ENCODE results near the gene STX11.
A peak's percentile ranks its signal among the peaks of the same experiment; 100 is the strongest.

The STX11 gene

GRCh38 chr6:144149894-144150709, at the start of gene STX11:
STX11 (plus strand) TSS chr6:144150517; CDS start chr6:144186628, 36,111 bp downstream.
- H3K4me3 ChIP-seq: peak within 1 kb of the TSS; percentile 75 to 78
- TF ChIP-seq CTCF (IDR thresholded peaks at IDR 0.05): peak in 1 of 2 experiments; percentile 9
- H3K36me3 ChIP-seq: no peaks in the 10 kb centered on the region
- peaks cover 0 to 21% (median 7%) of the 10 kb centered on the region in 4 donors for H3K4me1 ChIP-seq
- DNase-seq: peak; percentile 40 to 81
- H3K27me3 ChIP-seq: no peaks in the 10 kb centered on the region
- no peaks in the 10 kb centered on the region for H3K9me3 ChIP-seq
- peak within 1 kb of the TSS; percentile 64 to 66 for H3K27ac ChIP-seq
- intact Hi-C loops (cut with DNase I; ENCODE audit: low total_unique reads): no loop called here

- no peak for DNase-seq
- Histone ChIP-seq H3K27me3 (no peaks in the 10 kb centered on the region), H3K27ac (no peak overlapping the region), H3K36me3 (no peaks in the 10 kb centered on the region), H3K4me1 (no peaks in the 10 kb centered on the region), H3K9me3 (no peaks in the 10 kb centered on the region), H3K4me3 (no peak overlapping the region)
- intact Hi-C loops (cut with DNase I; ENCODE audit: low total_unique reads): loop anchor here (5.0 to 10.0 kb wide), 2 partner anchors 172 to 379 kb away; no protein-coding TSS in a partner anchor
- no peak for TF ChIP-seq CTCF (IDR thresholded peaks at IDR 0.05)
Observed at GRCh38 chr6:144103026-144103563, 47.2 kb upstream of the STX11 start.

GRCh38 chr6:144104488-144104887, 45.8 kb upstream of the STX11 start:
- no peak for TF ChIP-seq CTCF (IDR thresholded peaks at IDR 0.05)
- no peaks in the 10 kb centered on the region for H3K27me3 ChIP-seq
- no peaks in the 10 kb centered on the region for H3K9me3 ChIP-seq
- no peaks in the 10 kb centered on the region for H3K36me3 ChIP-seq
- H3K27ac ChIP-seq: no peak overlapping the region
- peaks cover 0 to 3% (median 0%) of the 10 kb centered on the region in 4 donors for H3K4me1 ChIP-seq
- intact Hi-C loops (cut with DNase I; ENCODE audit: low total_unique reads): loop anchor here (5.0 to 10.0 kb wide), 2 partner anchors 170 to 378 kb away; no protein-coding TSS in a partner anchor
- DNase-seq: no peak
- H3K4me3 ChIP-seq: no peak overlapping the region

GRCh38 chr6:144104898-144105487, 45.3 kb upstream of the STX11 start:
- TF ChIP-seq CTCF (IDR thresholded peaks at IDR 0.05): peak; percentile 61 to 75
- no peak overlapping the region for H3K4me3 ChIP-seq
- no peak for DNase-seq

GRCh38 chr6:144106206-144106605, 44.1 kb upstream of the STX11 start:
- intact Hi-C loops (cut with DNase I; ENCODE audit: low total_unique reads): loop anchor here (5.0 to 10.0 kb wide), 2 partner anchors 111 to 169 kb away; no protein-coding TSS in a partner anchor
- H3K9me3 ChIP-seq: no peaks in the 10 kb centered on the region
- peaks cover 0 to 11% (median 6%) of the 10 kb centered on the region in 4 donors for H3K4me1 ChIP-seq
- no peaks in the 10 kb centered on the region for H3K36me3 ChIP-seq
- no peak for DNase-seq
- no peak overlapping the region for H3K27ac ChIP-seq
- H3K27me3 ChIP-seq: no peaks in the 10 kb centered on the region
- TF ChIP-seq CTCF (IDR thresholded peaks at IDR 0.05): no peak
- no peak overlapping the region for H3K4me3 ChIP-seq

More at GRCh38 chr6:144104898-144105487, 45.3 kb upstream of the STX11 start:
- Histone ChIP-seq H3K9me3 (no peaks in the 10 kb centered on the region), H3K36me3 (no peaks in the 10 kb centered on the region), H3K27me3 (no peaks in the 10 kb centered on the region), H3K4me1 (peaks cover 0 to 7% (median 3%) of the 10 kb centered on the region in 4 donors), H3K27ac (no peak overlapping the region)
- intact Hi-C loops (cut with DNase I; ENCODE audit: low total_unique reads): loop anchor here (5.0 to 10.0 kb wide), 3 partner anchors 112 to 377 kb away; no protein-coding TSS in a partner anchor

Measured in tibial artery (tissue), 4 donors.